ENCODE measurements around the gene CD7. TPM values are rescaled to one million over a fixed set of nuclear protein-coding genes. Genes with fewer than 3 reads are reported as not detected.

Gene CD7
- polyA plus RNA-seq, 1 of the 3 experiments (the other 2 are of a cell fraction), result 0.07 TPM

DNA sequence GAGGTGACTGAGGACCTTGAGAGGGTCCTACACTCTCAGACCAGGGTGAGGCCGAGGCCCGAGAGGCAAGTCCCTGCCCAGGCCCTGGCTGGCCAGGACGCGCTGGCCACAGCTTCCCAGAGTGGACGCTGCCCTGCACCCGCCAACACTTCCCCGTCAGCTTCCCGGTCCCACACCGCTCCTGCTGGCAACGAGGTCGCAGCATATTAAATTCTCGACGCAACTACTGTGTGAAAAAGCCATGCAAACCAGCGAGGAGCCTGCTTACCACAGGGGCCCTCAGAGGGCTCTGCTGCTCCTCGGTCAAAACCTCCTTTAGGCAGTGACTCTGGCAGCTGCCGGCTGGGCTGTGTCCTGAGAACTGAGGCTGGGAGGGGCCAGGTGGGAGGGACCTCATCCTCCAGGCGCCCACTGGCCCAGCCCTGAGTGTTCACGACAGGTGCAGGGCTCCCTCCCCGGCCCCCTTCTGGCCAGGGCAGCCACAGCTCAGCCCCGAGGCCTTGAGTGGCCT is 39.5 kb upstream of the CD7 start:
- Histone ChIP-seq H3F3A (replicated peaks; ENCODE audit: insufficient read depth) (peaks cover 9% of the 10 kb centered on the region), H3K27me3 (ENCODE audit: insufficient read depth) (no peaks in the 10 kb centered on the region; the same call in 1 of the 2 replicates), H3K79me2 (ENCODE audit: insufficient read depth) (no peaks in the 10 kb centered on the region), H2AFZ (ENCODE audit: low read depth) (no peak overlapping the region), H3K9me2 (no peaks in the 10 kb centered on the region), H3K9me3 (no peaks in the 10 kb centered on the region), H3K4me3 (ENCODE audit: low read depth in 2 of 2, low read length in 1 of 2) (no peak overlapping the region), H3K4me1 (ENCODE audit: control insufficient read depth in 1 of 2, insufficient read depth in 2 of 2, low read depth in 1 of 2, low read length in 1 of 2) (peaks cover 0 to 13% of the 10 kb centered on the region in 2 experiments; a peak in 1 of 4 replicates), H4K20me1 (ENCODE audit: insufficient read depth) (no peaks in the 10 kb centered on the region), H3K27ac (ENCODE audit: low read depth in 2 of 2, low read length in 1 of 2) (no peak overlapping the region), H3K4me2 (no peak overlapping the region), H3K36me3 (replicated peaks in 1 of 2; ENCODE audit: control insufficient read depth in 1 of 2, insufficient read depth in 2 of 2, low read length in 1 of 2) (no peaks in the 10 kb centered on the region), H3K9ac (no peak overlapping the region)
- CTCF ChIA-PET, result interaction anchor here (0.9 to 5.5 kb wide), 10 partner anchors 9 to 197 kb away, joined by 3 to 76 read pairs (median 6); partner anchors contain the start of gene HEXD
- POLR2A ChIA-PET, result interaction anchor here (1.5 kb wide), 1 partner anchor 13 kb away, joined by 3 read pairs; no protein-coding TSS in a partner anchor
- WGBS (ENCODE audit: low lambda C conversion rate), result 82% methylated on average over 19 of the region's 20 CpGs
- TF ChIP-seq GABPA (IDR thresholded peaks at IDR 0.05; ENCODE audit: low read depth), result no peak
- TF ChIP-seq EZH2phosphoT487 (IDR thresholded peaks at IDR 0.05; ENCODE audit: borderline replicate concordance, low read depth), result no peak
- TF ChIP-seq NFIC (IDR thresholded peaks at IDR 0.05; ENCODE audit: borderline replicate concordance), result no peak
- TF ChIP-seq MEF2A (IDR thresholded peaks at IDR 0.05; ENCODE audit: borderline replicate concordance, low read depth), result no peak
- TF ChIP-seq EP300 (IDR thresholded peaks at IDR 0.05; ENCODE audit: borderline replicate concordance in 1 of 2, low read depth in 1 of 2, low read length in 1 of 2), result no peak
- TF ChIP-seq ELF1 (IDR thresholded peaks at IDR 0.05), result no peak
- TF ChIP-seq, protein P1, sequence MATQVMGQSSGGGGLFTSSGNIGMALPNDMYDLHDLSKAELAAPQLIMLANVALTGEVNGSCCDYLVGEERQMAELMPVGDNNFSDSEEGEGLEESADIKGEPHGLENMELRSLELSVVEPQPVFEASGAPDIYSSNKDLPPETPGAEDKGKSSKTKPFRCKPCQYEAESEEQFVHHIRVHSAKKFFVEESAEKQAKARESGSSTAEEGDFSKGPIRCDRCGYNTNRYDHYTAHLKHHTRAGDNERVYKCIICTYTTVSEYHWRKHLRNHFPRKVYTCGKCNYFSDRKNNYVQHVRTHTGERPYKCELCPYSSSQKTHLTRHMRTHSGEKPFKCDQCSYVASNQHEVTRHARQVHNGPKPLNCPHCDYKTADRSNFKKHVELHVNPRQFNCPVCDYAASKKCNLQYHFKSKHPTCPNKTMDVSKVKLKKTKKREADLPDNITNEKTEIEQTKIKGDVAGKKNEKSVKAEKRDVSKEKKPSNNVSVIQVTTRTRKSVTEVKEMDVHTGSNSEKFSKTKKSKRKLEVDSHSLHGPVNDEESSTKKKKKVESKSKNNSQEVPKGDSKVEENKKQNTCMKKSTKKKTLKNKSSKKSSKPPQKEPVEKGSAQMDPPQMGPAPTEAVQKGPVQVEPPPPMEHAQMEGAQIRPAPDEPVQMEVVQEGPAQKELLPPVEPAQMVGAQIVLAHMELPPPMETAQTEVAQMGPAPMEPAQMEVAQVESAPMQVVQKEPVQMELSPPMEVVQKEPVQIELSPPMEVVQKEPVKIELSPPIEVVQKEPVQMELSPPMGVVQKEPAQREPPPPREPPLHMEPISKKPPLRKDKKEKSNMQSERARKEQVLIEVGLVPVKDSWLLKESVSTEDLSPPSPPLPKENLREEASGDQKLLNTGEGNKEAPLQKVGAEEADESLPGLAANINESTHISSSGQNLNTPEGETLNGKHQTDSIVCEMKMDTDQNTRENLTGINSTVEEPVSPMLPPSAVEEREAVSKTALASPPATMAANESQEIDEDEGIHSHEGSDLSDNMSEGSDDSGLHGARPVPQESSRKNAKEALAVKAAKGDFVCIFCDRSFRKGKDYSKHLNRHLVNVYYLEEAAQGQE (IDR thresholded peaks at IDR 0.05; ENCODE audit: low read depth, low read length), result no peak
- no peak for TF ChIP-seq MXI1 (IDR thresholded peaks at IDR 0.05; ENCODE audit: low read depth, low read length)
- no peak for TF ChIP-seq POLR2AphosphoS5 (IDR thresholded peaks at IDR 0.05; ENCODE audit: low read depth, low read length)
- TF ChIP-seq, protein P2, sequence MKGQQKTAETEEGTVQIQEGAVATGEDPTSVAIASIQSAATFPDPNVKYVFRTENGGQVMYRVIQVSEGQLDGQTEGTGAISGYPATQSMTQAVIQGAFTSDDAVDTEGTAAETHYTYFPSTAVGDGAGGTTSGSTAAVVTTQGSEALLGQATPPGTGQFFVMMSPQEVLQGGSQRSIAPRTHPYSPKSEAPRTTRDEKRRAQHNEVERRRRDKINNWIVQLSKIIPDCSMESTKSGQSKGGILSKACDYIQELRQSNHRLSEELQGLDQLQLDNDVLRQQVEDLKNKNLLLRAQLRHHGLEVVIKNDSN (IDR thresholded peaks at IDR 0.05; ENCODE audit: borderline replicate concordance, low read depth), result no peak
- TF ChIP-seq TCF12 (IDR thresholded peaks at IDR 0.05), result no peak
- no peak for TF ChIP-seq RCOR1 (IDR thresholded peaks at IDR 0.05; ENCODE audit: low read length)
- TF ChIP-seq SIN3A (IDR thresholded peaks at IDR 0.05; ENCODE audit: borderline replicate concordance, low read depth, low read length), result no peak
- TF ChIP-seq, protein P3, sequence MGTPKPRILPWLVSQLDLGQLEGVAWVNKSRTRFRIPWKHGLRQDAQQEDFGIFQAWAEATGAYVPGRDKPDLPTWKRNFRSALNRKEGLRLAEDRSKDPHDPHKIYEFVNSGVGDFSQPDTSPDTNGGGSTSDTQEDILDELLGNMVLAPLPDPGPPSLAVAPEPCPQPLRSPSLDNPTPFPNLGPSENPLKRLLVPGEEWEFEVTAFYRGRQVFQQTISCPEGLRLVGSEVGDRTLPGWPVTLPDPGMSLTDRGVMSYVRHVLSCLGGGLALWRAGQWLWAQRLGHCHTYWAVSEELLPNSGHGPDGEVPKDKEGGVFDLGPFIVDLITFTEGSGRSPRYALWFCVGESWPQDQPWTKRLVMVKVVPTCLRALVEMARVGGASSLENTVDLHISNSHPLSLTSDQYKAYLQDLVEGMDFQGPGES (IDR thresholded peaks at IDR 0.05; ENCODE audit: low read depth, low read length), result no peak
- DNase-seq, result no peak

Measured in SK-N-SH (cell line).